Measurements from ENCODE around the gene CLIC4.
"Not testable (repeated sequence)": the region's sequence is repeated elsewhere in the genome, so short reads cannot be mapped to it uniquely, and the experiment has no call there.

DNA sequence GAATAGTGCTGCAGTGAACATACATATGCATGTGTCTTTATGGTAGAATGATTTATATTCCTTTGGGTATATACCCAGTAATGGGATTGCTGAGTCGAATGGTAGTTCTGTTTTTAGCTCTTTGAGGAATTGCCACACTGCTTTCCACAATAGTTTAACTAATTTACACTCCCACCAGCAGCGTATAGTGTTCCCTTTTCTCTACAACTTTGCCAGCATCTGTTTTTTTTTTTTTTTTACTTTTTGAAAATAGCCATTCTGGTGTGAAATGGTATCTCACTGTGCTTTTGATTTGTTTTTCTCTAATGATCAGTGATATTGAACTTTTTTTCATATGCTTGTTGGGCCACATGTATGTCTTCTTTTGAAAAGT is 48.9 kb downstream of the CLIC4 start:
- TF ChIP-seq, protein P1, sequence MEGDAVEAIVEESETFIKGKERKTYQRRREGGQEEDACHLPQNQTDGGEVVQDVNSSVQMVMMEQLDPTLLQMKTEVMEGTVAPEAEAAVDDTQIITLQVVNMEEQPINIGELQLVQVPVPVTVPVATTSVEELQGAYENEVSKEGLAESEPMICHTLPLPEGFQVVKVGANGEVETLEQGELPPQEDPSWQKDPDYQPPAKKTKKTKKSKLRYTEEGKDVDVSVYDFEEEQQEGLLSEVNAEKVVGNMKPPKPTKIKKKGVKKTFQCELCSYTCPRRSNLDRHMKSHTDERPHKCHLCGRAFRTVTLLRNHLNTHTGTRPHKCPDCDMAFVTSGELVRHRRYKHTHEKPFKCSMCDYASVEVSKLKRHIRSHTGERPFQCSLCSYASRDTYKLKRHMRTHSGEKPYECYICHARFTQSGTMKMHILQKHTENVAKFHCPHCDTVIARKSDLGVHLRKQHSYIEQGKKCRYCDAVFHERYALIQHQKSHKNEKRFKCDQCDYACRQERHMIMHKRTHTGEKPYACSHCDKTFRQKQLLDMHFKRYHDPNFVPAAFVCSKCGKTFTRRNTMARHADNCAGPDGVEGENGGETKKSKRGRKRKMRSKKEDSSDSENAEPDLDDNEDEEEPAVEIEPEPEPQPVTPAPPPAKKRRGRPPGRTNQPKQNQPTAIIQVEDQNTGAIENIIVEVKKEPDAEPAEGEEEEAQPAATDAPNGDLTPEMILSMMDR (conservative IDR thresholded peaks at IDR 0.05 in 1 of 2, IDR thresholded peaks at IDR 0.05 in 1 of 2; ENCODE audit: extremely low read depth in 1 of 2, insufficient read depth in 1 of 2, low read depth in 1 of 2, low read length in 2 of 2): not testable (repeated sequence)
- not testable (repeated sequence) for TF ChIP-seq EZH2 (IDR thresholded peaks at IDR 0.05; ENCODE audit: borderline replicate concordance, low read length)

Data from mammary epithelial cell (primary cell).